Mesothelial cell of epicardium (in vitro differentiated cells): Measurements from ENCODE around the gene KLHL25. TPM values are rescaled to one million over a fixed set of nuclear protein-coding genes. Genes with fewer than 3 reads are reported as not detected.

Experiments used
- DNase-seq, 2 experiments: peaks; one replicate each; pipeline ENCODE4 v3.0.0; 2021; ENCODE audit warnings: low spot score in 2 of 2; ENCODE audit not compliant: unreplicated experiment in 2 of 2
- H3K27ac Mint-ChIP-seq: 2 replicates; pipeline ENCODE4 v1.8.0; 2021; ENCODE audit warnings: mixed read lengths
- H3K27me3 Mint-ChIP-seq: 2 replicates; pipeline ENCODE4 v1.8.0; 2021; ENCODE audit warnings: low read depth, mixed read lengths
- H3K36me3 Mint-ChIP-seq: 2 replicates; pipeline ENCODE4 v1.8.0; 2021; ENCODE audit warnings: mixed read lengths
- H3K4me1 Mint-ChIP-seq: 2 replicates; pipeline ENCODE4 v1.8.0; 2021; ENCODE audit warnings: mixed read lengths
- H3K4me3 Mint-ChIP-seq: 2 replicates; pipeline ENCODE4 v1.8.0; 2021; ENCODE audit warnings: mild to moderate bottlenecking, moderate library complexity, mixed read lengths
- H3K9me3 Mint-ChIP-seq: 2 replicates; pipeline ENCODE4 v1.8.0; 2021; ENCODE audit warnings: mixed read lengths
- total RNA-seq: library from RNA; stranded (reverse); gene quantifications from 3 replicates; pipeline ENCODE4 v1.2.1, GENCODE V29; 2021
- TF ChIP-seq, protein P1 (sequence below): fragments of 200-600 bp; sonication (generic); IDR thresholded peaks from one replicate; pipeline ENCODE4 v1.5.0; 2021; ENCODE audit warnings: antibody characterized with exemption; ENCODE audit not compliant: unreplicated experiment

Gene KLHL25
- total RNA-seq, 1 donor from 2014 or later, result 8.0 TPM

DNA sequence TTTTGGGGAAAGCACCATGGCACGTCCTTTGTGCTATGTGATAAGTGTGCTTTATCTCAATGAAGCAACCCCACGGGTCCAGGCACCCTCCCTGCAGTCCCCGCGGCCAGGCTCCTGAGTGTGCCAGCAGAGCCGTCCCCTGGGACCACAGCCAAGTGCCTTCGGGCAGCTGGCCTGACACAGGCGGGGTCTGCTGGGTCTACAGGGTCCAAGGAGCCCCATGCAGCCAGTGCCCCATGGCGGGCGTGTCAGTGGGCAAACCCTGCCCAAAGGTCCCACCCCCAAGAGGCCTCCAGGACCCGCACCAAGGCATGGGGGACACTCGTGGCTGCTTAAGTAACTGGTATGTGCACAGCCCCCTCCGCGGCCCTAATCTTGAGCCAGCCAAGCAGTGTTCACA lies 35.3 kb downstream of the KLHL25 start:
- no peak overlapping the region for H3K4me3 Mint-ChIP-seq
- DNase-seq, result no peak
- no peaks in the 10 kb centered on the region for H3K9me3 Mint-ChIP-seq
- TF ChIP-seq, protein P1, sequence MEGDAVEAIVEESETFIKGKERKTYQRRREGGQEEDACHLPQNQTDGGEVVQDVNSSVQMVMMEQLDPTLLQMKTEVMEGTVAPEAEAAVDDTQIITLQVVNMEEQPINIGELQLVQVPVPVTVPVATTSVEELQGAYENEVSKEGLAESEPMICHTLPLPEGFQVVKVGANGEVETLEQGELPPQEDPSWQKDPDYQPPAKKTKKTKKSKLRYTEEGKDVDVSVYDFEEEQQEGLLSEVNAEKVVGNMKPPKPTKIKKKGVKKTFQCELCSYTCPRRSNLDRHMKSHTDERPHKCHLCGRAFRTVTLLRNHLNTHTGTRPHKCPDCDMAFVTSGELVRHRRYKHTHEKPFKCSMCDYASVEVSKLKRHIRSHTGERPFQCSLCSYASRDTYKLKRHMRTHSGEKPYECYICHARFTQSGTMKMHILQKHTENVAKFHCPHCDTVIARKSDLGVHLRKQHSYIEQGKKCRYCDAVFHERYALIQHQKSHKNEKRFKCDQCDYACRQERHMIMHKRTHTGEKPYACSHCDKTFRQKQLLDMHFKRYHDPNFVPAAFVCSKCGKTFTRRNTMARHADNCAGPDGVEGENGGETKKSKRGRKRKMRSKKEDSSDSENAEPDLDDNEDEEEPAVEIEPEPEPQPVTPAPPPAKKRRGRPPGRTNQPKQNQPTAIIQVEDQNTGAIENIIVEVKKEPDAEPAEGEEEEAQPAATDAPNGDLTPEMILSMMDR, result no peak
- H3K27me3 Mint-ChIP-seq, result no peaks in the 10 kb centered on the region
- H3K4me1 Mint-ChIP-seq, result no peaks in the 10 kb centered on the region
- H3K36me3 Mint-ChIP-seq, result peaks cover 3% of the 10 kb centered on the region
- H3K27ac Mint-ChIP-seq, result no peak overlapping the region

DNA sequence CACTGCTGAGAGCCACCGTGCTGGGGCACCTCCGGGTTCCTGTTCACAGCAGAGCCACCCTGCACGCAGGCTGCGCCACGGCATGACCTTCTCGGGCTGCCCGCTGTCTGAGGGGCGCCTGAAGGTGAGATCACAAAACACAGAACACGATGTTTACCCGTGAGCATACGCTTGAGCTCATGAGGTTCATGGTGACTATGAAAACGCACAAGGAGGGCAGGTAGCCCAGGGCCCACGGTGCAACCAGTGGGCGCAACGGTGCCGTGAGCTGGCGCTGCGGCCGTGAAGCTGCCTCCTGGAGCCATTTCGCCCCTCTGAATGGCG lies 36.1 kb downstream of the KLHL25 start:
- Mint-ChIP-seq H3K27me3 (no peaks in the 10 kb centered on the region), H3K4me1 (no peaks in the 10 kb centered on the region), H3K9me3 (no peaks in the 10 kb centered on the region), H3K27ac (no peak overlapping the region), H3K4me3 (no peak overlapping the region), H3K36me3 (peaks cover 3% of the 10 kb centered on the region)
- DNase-seq, result no peak
- TF ChIP-seq, protein P1, result no peak

DNA sequence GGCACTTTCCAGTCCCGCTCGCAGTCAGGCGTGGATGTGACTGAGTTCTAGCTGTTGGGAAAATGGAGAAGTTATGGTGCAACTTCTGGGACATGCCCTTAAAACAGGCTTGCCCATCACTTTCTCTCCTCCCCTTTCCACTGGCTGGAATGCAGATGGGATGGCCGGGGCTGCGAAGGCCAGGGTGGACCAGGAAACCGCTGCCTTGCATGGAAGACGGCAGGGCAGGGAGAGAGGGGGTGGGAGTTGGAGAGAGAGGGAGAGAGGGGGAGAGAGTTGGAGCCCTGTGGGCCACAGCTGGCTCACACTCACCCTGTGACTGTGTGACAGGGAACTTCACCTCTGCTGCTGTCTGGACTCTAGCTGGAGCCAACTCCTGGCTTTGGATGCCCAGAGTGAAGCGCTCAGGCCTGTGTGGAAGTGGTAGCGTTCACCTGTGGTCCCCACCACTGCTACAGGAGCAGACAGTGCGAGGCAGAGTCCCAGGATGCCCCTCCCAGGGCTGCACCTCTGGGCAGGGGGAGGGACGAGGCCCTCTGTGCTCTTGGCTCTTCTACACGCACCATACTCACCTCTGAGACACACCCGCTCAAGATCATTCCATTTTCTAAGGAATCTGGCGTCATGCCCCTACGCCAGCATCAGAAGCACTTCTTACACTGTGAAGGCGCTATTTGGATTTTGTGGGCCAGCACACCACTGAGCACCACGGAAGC lies 36.6 kb downstream of the KLHL25 start:
- H3K9me3 Mint-ChIP-seq, result no peaks in the 10 kb centered on the region
- TF ChIP-seq, protein P1, result no peak
- no peaks in the 10 kb centered on the region for H3K27me3 Mint-ChIP-seq
- no peak for DNase-seq
- H3K27ac Mint-ChIP-seq, result no peak overlapping the region
- H3K36me3 Mint-ChIP-seq, result peaks cover 3% of the 10 kb centered on the region
- no peaks in the 10 kb centered on the region for H3K4me1 Mint-ChIP-seq
- no peak overlapping the region for H3K4me3 Mint-ChIP-seq

DNA sequence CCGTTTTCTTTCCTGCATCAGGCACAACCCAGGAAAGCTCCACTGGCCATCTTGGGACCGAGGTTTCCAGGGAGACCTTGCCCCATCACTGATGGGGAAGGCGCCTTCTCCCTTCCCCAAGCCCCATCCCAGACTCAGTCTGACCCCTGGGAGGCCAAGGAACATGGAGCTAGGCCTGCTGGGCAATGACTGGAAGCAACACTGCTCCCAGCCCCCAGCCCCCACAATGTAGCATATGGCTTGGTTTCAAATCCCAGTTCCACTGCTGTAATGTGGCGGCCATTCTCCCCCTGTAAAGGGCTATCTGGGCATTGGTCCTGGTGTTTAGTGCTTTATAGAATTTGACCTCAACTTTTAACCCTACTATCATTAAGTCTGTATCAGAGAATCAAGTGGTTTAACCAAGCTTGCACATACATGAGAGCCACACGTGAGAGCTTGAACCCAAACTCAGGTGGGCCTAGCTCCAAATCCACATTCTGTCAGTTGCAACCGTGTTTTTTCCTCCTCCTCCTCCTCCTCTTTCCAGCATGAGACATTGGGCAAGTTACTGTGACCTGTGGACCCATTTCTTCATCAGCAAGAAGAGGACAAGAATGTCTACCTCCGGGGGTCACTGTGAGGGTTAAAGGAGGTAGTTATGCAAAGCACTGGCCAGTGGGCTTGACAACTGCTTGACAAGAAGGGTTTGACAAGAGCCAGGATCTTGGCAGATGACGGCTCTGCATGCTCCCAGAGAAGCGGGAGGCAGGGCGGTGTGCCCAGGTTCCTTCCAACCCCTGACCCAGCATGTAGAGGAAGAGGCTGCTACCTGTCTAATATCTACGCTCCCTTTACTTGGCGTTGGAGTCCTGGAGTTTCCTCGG lies 37.4 kb downstream of the KLHL25 start:
- Mint-ChIP-seq H3K27me3 (no peaks in the 10 kb centered on the region), H3K36me3 (peaks cover 3% of the 10 kb centered on the region), H3K4me3 (no peak overlapping the region), H3K27ac (no peak overlapping the region), H3K4me1 (peaks cover 3% of the 10 kb centered on the region), H3K9me3 (no peaks in the 10 kb centered on the region)
- TF ChIP-seq, protein P1, result no peak
- no peak for DNase-seq

DNA sequence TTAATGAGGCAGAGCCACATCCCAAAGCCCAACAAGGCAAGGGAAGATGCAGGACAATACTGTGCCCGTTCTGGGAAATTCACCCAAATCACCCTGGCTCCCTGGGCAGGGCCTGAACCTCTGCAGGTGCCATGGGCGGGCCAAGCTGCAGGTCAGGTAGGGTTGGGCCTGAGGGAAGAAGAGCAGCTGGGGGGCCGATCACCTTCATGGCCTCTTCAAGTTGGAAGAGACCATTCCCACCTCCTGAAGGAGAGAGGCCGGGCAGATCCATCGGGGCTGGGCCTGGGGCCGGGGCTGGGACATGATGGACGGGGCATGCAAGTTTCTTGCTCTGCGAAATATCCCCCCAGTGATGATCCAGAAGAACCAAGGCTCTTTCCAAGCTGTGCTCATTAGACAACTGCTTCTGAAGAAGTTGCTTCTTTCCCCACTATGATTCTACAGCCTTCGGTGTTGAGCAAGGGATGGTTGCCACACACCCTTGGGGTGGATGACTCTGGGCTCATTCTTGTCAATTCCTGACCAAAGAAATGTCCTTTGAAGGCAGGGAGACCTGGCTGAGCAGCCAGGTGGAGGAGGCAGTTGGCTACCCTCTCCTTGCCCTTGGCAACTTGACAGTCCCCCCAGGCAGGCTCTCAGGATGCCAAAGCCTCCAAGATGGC lies 38.2 kb downstream of the KLHL25 start:
- no peak for DNase-seq
- H3K27me3 Mint-ChIP-seq, result no peaks in the 10 kb centered on the region
- peaks cover 9% of the 10 kb centered on the region for H3K4me1 Mint-ChIP-seq
- H3K36me3 Mint-ChIP-seq, result peaks cover 3% of the 10 kb centered on the region
- TF ChIP-seq, protein P1, result no peak
- H3K4me3 Mint-ChIP-seq, result no peak overlapping the region
- no peaks in the 10 kb centered on the region for H3K9me3 Mint-ChIP-seq
- H3K27ac Mint-ChIP-seq, result no peak overlapping the region
